NCI-H2107 (cell line): ENCODE results near the gene L3MBTL4.

Source experiments
- DNase-seq: peaks from one replicate; lab custom pipeline; 2025; lab: John Stamatoyannopoulos, UW

The L3MBTL4 gene

GRCh38 chr18:6031002-6031401 lies 383.7 kb downstream of the L3MBTL4 start:
- no peak for DNase-seq

GRCh38 chr18:6024745-6025248 lies 389.9 kb downstream of the L3MBTL4 start:
- DNase-seq: no peak

- no peak for DNase-seq
Measured at GRCh38 chr18:6023551-6023950, 391.2 kb downstream of the L3MBTL4 start.

GRCh38 chr18:6022845-6023244 lies 391.9 kb downstream of the L3MBTL4 start:
- DNase-seq: no peak

GRCh38 chr18:6022074-6022444 lies 392.7 kb downstream of the L3MBTL4 start:
- no peak for DNase-seq

- no peak for DNase-seq
Measured at GRCh38 chr18:6021306-6022073, 393.2 kb downstream of the L3MBTL4 start.

- no peak for DNase-seq
Measured at GRCh38 chr18:6018671-6019070, 396.0 kb downstream of the L3MBTL4 start.

GRCh38 chr18:6017171-6017570 lies 397.5 kb downstream of the L3MBTL4 start:
- DNase-seq: no peak

- DNase-seq: no peak
Measured at GRCh38 chr18:6015364-6015763, 399.3 kb downstream of the L3MBTL4 start.

- no peak for DNase-seq
Measured at GRCh38 chr18:6013171-6013810, 401.4 kb downstream of the L3MBTL4 start.

- no peak for DNase-seq
Measured at GRCh38 chr18:6010921-6011320, 403.8 kb downstream of the L3MBTL4 start.

- no peak for DNase-seq
Measured at GRCh38 chr18:6010284-6010683, 404.4 kb downstream of the L3MBTL4 start.

- no peak for DNase-seq
Measured at GRCh38 chr18:6009756-6010155, 405.0 kb downstream of the L3MBTL4 start.

GRCh38 chr18:6004683-6005082 lies 410.0 kb downstream of the L3MBTL4 start:
- DNase-seq: no peak

- DNase-seq: no peak
Measured at GRCh38 chr18:6004119-6004518, 410.6 kb downstream of the L3MBTL4 start.

- no peak for DNase-seq
Measured at GRCh38 chr18:6001867-6002266, 412.8 kb downstream of the L3MBTL4 start.

- DNase-seq: no peak
Measured at GRCh38 chr18:5998907-5999306, 415.8 kb downstream of the L3MBTL4 start.

GRCh38 chr18:5998166-5998881 lies 416.4 kb downstream of the L3MBTL4 start:
- no peak for DNase-seq

- no peak for DNase-seq
Measured at GRCh38 chr18:5997361-5997760, 417.4 kb downstream of the L3MBTL4 start.

GRCh38 chr18:5995626-5996025 lies 419.1 kb downstream of the L3MBTL4 start:
- DNase-seq: no peak

GRCh38 chr18:5993938-5994337 lies 420.8 kb downstream of the L3MBTL4 start:
- DNase-seq: no peak

- no peak for DNase-seq
Measured at GRCh38 chr18:5992381-5992780, 422.3 kb downstream of the L3MBTL4 start.

GRCh38 chr18:5987249-5987648 lies 427.5 kb downstream of the L3MBTL4 start:
- no peak for DNase-seq
